Neural crest cell (in vitro differentiated cells): ENCODE results near the gene TAF4. TPM values are rescaled to one million over a fixed set of nuclear protein-coding genes. Genes with fewer than 3 reads are reported as not detected.

ENCODE experiments used
- DNase-seq: peaks from one replicate; pipeline ENCODE4 v3.0.0; 2021; ENCODE audit warnings: low read depth, mixed read lengths, low spot score
- H3K27ac Mint-ChIP-seq: one replicate; pipeline ENCODE4 v1.8.0; 2021; ENCODE audit warnings: mild to moderate bottlenecking, mixed read lengths; ENCODE audit not compliant: unreplicated experiment
- H3K27me3 Mint-ChIP-seq: 2 replicates; pipeline ENCODE4 v1.8.0; 2021; ENCODE audit warnings: low read depth, mild to moderate bottlenecking, mixed read lengths
- H3K36me3 Mint-ChIP-seq: 2 replicates; pipeline ENCODE4 v1.8.0; 2021; ENCODE audit warnings: low read depth, mild to moderate bottlenecking, mixed read lengths
- H3K4me1 Mint-ChIP-seq: 2 replicates; pipeline ENCODE4 v1.8.0; 2021; ENCODE audit warnings: mixed read lengths
- H3K4me3 Mint-ChIP-seq: one replicate; pipeline ENCODE4 v1.8.0; 2021; ENCODE audit warnings: mild to moderate bottlenecking, mixed read lengths
- H3K9me3 Mint-ChIP-seq: 2 replicates; pipeline ENCODE4 v1.8.0; 2021; ENCODE audit warnings: mixed read lengths
- total RNA-seq: library from RNA; stranded (reverse); gene quantifications from 2 replicates; pipeline ENCODE4 v1.2.1, GENCODE V29; 2021
- TF ChIP-seq, protein P1 (sequence below): fragments of 200-600 bp; sonication (generic); conservative IDR thresholded peaks from 2 replicates; pipeline ENCODE4 v1.5.0; 2021; ENCODE audit warnings: antibody characterized with exemption, mild to moderate bottlenecking

The TAF4 gene
- total RNA-seq, 1 donor from 2014 or later = 33.6 TPM

DNA sequence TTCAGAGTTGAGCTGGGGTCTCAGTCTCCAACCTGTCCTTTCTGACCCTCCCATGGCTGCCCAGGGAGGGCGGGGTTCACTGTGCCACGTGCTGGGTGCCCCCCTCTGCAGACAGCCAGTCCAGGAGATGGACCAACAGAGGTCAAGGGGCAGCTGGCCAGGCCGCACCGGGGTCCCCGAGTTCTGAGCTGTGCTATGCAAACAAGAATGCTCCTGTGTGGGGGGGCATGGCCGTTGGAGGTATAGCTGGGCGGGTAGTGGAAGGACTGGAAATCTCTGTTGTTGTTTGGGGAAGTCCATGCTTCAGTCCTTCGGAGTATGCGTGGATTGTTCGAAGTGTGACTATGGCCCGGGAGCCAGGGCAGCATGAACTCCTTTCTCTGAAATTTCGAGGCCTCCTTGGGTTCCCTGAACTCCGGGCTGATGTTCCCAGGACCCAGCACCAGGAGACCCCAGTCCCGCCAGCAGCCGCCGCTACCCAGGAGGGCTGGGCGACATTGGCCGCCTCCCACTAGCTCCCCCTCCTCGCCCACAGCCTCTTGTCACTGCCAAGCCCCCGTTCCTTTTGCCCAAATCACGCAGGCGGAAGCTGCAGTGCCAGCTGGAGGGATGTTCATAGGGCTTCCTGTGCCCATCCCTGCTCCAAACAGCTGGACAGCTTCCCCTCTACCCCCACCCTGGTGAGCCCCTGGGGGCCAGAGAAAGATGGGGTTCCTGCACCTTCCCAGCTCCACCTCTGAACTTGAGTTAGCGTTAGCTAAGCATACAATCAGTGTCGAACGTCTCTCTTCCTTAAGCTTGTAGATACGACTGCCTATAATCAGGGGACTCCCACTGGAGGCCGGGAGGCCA lies 126.6 kb downstream of the TAF4 start:
- no peak overlapping the region for H3K27ac Mint-ChIP-seq
- no peaks in the 10 kb centered on the region for H3K9me3 Mint-ChIP-seq
- TF ChIP-seq, protein P1, sequence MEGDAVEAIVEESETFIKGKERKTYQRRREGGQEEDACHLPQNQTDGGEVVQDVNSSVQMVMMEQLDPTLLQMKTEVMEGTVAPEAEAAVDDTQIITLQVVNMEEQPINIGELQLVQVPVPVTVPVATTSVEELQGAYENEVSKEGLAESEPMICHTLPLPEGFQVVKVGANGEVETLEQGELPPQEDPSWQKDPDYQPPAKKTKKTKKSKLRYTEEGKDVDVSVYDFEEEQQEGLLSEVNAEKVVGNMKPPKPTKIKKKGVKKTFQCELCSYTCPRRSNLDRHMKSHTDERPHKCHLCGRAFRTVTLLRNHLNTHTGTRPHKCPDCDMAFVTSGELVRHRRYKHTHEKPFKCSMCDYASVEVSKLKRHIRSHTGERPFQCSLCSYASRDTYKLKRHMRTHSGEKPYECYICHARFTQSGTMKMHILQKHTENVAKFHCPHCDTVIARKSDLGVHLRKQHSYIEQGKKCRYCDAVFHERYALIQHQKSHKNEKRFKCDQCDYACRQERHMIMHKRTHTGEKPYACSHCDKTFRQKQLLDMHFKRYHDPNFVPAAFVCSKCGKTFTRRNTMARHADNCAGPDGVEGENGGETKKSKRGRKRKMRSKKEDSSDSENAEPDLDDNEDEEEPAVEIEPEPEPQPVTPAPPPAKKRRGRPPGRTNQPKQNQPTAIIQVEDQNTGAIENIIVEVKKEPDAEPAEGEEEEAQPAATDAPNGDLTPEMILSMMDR = no peak
- peaks cover 2% of the 10 kb centered on the region for H3K36me3 Mint-ChIP-seq
- no peak for DNase-seq
- H3K4me1 Mint-ChIP-seq = no peaks in the 10 kb centered on the region
- H3K4me3 Mint-ChIP-seq = no peak overlapping the region
- no peaks in the 10 kb centered on the region for H3K27me3 Mint-ChIP-seq

DNA sequence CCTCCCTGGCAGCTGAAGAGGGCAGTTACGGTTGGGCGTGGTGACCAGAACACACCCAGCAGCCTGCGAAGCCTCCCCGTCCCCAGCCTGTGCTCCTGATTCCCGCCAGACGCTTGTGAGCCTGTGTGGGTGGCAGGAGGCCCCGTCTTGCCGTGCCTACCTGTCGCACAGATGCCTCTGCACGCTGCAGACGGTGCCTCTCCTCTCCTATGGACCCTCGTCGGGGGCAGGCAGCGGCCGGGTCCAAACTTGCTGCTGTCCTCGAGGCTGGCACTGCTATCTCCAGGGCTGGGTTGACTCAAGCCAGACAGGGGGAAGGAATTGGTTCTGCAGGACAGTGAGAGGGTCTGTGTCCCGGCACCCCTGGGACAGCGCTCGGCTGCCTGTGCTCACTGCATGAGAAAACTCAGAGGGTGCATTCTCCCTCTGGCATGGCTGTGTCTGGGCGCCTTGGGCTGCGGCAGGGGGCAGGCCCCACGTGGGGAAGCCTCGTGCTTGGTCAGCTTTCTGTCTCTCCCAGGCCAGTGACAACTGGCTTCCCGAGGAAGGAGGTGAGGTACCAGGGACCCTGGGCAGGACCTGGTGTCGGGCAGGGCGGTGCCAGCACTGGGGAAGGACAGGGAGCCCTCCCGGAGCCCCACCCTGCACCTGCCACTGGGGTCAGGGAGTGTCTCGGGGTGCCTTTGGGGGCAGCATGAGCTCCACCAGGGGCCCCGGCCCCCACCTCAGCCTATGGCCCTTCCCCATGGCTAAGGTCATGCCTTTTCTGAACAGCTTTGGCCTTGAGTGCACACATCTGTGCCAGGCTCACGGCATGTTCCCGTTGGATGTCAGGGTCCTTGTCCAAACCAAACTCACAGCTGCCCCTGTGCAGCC lies 127.5 kb downstream of the TAF4 start:
- TF ChIP-seq, protein P1 = no peak
- Mint-ChIP-seq H3K36me3 (peaks cover 2% of the 10 kb centered on the region), H3K4me3 (no peak overlapping the region), H3K4me1 (no peaks in the 10 kb centered on the region), H3K27ac (no peak overlapping the region), H3K27me3 (no peaks in the 10 kb centered on the region), H3K9me3 (no peaks in the 10 kb centered on the region)
- DNase-seq = no peak

DNA sequence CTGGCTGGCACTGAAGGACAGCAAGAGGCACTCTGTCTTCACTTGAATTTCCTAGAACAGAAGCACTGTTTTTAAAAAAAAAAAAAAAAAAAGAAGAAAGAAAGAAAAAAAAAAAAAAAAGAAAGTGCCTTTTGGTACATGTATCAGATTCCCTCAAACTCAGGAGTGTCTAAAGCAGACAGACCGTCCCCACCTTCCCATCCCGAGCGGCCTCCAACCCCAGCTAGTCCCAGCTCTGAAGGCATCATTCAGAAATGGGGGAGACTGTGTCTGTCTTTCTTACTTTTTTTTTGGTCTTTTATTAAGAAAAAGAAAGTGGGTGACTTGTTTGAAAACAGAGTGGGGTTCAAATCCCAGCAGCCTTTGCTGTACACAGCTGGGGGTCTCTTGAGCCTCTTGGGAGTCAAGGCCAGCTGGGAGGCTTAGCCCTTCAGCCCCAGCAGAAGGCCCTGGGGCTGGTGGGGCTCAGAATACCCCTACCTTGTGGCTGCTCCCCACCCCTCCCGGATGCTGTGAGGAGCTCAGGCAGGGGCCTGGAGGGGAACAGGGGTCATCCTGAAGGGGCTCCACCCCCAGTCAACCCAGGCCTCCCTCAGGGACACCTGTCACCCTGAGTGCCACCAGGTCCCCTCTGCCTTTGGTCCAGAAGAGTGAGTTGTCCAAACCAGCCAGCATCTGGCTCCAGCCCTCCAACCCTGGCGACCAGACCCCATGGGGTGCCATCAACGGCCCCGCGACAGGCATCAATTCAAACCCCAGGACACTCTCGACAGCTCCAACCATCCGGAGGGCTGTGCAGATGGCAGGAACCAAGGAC lies 128.3 kb downstream of the TAF4 start:
- DNase-seq = no peak
- no peaks in the 10 kb centered on the region for H3K9me3 Mint-ChIP-seq
- peaks cover 2% of the 10 kb centered on the region for H3K36me3 Mint-ChIP-seq
- H3K27ac Mint-ChIP-seq = no peak overlapping the region
- no peaks in the 10 kb centered on the region for H3K27me3 Mint-ChIP-seq
- no peak overlapping the region for H3K4me3 Mint-ChIP-seq
- TF ChIP-seq, protein P1 = no peak
- no peaks in the 10 kb centered on the region for H3K4me1 Mint-ChIP-seq

DNA sequence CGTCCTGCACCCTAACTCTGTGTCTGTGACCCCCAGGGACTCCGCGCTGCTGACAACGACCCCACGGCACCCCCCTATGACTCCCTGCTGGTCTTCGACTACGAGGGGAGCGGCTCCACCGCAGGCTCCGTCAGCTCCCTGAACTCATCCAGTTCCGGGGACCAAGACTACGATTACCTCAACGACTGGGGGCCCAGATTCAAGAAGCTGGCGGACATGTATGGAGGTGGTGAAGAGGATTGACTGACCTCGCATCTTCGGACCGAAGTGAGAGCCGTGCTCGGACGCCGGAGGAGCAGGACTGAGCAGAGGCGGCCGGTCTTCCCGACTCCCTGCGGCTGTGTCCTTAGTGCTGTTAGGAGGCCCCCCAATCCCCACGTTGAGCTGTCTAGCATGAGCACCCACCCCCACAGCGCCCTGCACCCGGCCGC lies 129.0 kb downstream of the TAF4 start:
- Mint-ChIP-seq H3K27me3 (no peaks in the 10 kb centered on the region), H3K4me3 (no peak overlapping the region), H3K4me1 (no peaks in the 10 kb centered on the region), H3K36me3 (peaks cover 2% of the 10 kb centered on the region), H3K9me3 (no peaks in the 10 kb centered on the region), H3K27ac (no peak overlapping the region)
- no peak for DNase-seq
- TF ChIP-seq, protein P1 = no peak
